ENCODE results near the gene BTG3.

The BTG3 gene

DNA sequence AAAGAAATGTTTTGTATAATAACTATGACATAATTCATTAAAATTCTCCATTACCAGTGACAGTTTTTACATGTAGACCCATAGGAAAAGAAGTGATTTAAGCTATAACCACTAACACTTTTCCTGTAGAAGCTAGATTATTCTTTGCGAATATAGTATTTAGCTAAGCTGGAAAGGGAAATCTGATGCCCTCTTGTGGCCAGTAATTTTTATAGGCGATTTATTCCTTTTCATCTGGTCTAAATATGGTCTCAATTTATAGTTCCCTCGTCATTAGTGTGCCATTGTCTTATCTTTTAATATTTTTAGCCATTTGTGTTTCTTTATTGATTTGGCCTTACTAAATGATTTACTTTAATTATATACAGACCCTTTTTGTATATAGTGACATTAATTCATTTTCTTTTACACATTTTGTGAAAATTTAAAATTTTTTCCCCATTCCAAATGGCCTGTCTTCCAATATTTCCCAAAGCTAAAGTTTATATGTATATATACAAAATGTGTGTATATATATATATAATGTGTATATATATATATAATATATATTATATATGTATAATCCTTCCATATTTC, 26.7 kb downstream of the BTG3 start:
- DNase-seq (ENCODE audit: low read depth) = no peak

DNA sequence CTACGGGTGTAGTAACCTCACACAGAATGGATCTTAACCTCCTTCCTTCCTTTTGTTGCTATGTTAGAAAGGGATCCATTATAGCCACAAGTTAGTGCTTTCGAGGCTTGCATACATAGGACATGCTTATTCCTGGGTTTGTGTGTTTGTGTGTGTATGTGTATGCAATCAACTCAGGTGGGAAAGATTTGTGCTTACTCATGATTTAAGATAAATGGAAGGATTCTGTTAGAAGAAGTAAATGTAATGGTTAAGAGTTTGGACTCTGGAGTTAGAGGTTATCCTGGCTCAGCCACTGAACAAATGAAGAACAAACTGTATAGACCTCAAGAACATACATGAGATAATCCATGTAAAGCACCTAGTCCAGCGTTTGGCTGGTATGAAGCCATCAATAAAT, 28.8 kb downstream of the BTG3 start:
- DNase-seq (ENCODE audit: low read depth) = no peak

DNA sequence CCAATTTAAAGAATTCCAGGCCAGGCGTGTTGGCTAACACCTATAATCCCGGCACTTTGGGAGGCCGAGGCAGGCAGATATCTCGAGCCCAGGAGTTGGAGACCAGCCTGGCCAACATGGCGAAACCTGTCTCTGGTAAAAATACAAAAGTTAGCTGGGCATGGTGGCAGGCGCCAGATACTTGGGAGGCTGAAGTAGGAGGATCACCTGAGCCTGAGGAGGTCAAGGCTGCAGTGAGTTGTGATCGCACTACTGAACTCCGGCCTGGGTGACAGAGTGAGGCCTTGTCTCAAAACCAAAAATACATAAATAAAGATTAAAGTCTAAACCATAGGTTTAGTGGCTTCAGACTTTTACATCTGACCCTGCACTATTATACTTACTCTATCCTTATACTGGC, 32.4 kb downstream of the BTG3 start:
- DNase-seq (ENCODE audit: low read depth) = no peak

DNA sequence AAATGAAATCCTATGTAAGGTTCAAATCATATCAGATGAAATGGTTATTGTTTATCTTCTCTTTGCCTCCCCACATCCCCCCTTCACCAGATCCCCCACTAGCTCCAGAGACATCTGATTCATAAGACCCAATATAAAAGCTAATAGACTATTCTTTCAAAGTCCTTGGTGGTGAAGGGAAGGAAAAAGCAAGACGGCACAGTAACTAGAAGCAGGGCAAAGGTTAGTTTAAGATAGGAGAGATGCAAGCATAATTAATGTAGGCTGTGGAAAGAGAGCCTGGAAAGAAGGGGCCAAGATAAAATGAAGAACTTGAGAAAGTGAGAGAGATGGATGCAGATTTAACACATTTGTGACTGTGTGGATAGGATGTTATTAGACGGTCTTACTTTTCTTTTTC, 33.8 kb downstream of the BTG3 start:
- no peak for DNase-seq (ENCODE audit: low read depth)

DNA sequence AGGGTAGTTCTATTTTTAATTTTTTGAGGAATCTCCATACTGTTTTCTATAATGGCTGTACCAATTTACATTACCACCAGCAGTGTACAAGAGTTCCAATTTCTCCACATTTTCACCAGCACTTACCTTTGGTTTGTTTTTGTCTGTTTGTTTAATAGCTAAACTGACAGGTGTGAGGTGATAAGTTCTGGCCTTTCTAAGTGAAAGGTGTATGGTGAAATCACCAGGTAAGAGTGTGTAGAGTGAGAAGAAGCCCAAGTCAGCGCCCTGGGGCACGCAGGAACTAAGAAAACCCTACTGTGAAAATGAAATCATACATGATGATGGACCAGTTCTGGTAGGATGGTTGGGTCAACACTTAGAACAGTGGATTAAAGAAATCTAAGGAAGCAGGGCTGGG, 34.5 kb downstream of the BTG3 start:
- no peak for DNase-seq (ENCODE audit: low read depth)

DNA sequence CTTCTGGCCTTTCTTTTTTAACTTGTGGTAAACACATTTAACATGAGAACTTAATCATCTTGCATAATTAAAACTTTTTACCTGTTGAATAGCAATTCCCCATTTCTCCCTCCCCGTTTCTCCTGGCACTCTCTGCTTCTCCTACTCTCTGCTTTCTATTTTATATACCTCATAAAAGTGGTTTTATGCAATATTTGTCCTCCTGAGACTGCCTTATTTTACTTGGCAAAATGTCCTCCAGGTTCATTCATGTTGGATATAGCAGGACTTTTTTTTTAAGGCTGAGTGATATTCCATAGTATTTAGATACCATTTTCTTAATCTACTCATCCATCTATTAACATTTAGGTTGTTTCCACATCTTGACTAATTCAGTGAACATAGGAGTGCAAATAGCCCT, 35.0 kb downstream of the BTG3 start:
- DNase-seq (ENCODE audit: low read depth) = no peak

DNA sequence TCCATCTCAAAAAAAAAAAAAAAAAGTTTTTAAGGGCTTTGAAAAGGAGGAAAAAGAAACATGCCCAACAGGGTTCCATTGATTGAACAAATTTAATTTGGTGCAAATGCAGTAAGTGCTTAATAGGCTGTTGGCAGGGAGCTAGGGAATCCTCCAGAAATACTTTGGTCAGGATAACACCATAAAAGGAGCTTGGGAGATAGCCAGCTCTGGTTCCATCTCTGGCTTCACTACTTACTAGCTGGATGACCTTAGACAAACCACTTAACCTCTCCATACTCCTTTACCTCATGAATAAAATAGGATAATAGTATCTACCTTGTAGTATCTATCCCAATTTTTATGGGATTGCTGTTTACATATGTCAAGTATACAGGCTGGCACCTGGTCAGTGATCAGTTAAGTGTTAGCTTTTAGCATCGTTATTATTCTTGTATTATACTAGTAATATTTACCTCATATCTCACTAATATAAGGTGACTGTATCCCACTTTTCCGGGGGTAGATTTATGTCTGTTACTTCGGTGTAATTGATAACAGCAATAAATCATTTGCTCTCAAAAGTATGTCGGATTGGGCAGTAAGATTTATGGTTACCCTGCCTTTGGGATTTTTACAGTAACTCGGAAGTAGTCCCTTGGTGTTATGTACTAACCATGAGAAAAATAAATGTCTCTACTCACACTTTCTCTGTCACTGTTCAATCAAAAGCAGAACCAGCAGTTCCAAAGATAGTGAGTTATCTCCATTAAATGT, 36.4 kb downstream of the BTG3 start:
- no peak for DNase-seq (ENCODE audit: low read depth)

DNA sequence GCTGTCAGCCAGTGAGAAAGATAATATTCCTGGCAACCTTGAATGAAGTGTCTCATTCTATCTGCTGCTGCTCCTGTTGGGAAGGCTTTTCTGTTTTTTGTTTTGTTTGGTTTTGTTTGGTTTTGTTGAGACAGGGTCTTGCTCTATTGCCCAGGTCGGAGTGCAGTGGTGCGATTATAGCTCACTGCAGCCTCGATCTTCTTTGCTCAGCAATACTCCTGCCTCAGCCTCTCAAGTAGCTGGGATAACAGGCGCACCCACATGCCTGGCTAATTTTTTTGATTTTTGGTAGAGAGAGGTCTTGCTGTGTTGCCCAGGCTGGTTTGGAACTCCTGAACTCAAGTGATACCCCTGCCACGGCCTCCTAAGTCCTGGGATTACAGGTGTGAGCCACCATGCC, 37.6 kb downstream of the BTG3 start:
- no peak for DNase-seq (ENCODE audit: low read depth)

DNA sequence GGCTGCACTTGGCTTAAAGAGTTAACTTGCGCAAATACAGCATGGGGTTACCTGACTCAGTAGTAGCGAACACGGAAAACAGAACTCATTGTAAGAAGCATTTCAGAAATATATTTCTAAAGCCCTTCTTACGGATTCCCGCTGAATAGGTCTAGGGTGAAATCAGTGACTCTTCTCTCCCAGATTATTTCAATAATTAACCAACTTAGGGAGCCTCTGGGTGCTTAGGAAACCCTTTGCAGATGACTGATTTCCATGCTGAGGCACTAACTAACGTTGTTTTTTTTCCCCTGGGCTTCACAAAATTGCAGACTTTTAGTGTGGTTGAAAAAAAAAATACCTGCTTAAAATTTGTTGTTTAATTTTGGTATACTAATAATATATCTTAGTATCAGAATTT, 40.3 kb downstream of the BTG3 start:
- no peak for DNase-seq (ENCODE audit: low read depth)

DNA sequence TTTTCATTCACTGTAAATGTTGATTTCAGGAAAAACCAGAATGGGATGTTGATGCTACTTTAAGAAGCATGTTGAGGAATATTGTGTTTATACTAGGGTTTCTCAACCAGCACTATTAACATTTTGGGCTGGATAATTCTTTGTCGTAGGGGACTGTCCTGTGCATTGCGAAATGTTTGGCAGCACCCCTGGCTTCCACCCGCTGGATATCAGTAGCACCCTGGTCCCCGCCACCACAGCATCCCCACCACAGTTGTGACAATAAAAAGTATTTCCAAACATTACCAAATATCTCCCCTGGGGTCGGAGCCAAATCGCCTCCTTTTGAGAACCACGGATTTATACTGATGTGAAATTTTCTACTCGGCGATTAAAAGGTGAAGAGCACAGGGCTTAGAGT, 41.9 kb downstream of the BTG3 start:
- no peak for DNase-seq (ENCODE audit: low read depth)

DNA sequence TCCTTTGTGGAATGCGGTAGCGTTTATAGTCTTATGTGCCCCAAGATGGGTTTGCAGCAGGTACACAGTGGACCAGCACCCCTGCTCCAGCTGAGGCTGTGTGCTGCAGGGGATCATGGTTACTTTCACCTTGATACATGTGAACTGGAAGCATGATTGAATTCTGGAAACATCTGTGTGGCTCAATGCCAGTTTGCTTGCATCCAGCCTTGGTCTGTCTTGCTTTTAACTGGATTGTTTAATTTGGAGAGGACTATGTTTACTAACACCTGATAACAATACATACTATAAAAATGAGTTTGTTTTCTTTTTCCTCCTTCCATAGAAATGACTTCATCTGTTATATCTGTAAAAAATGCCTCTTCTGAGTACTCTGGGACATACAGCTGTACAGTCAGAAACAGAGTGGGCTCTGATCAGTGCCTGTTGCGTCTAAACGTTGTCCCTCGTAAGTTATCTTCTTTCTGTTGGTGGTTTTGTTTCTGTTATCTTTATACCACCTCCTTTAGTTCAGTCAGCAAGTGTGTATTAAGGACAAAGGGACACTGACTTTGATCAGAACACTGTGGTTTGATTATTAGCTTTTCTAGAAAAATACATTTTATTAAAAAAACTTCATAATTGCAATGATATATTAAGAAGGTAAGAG, 52.2 kb downstream of the BTG3 start:
- no peak for DNase-seq (ENCODE audit: low read depth)

DNA sequence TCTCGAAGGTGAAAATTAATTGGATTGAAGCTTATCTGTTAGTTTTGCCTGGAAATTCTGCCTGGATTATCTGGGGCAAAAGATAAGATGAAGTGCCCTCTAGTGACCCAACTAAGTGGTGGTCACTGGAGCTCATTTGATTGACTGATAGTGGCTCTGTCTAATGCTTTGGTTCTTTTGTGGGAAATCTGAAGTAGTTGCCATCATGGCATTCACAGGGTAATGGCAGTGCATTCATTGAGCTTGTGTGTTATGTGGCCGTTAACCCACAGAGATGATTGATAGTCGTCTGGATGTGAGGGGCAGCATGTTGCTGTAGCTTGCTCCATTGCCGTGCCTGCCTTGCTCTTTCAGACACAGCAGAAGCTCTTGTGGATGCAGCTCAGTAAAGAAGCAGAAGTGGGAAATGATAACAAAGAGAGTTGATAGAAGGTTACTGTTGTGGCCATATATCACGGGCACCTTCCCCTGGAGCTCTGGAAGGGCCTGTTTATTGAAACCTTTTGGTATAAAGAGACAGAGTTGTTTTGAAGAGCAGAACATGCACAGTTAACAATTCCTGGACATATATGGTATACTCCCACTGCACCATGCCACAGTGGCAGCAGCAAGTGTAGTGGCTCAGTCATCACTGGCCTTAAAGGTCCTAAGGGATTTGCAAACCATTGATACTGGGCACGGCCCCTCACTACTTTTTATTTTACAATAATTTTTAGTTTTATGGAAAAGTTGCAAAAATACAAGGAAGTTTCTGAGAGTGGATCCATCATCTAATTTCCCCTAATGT, 57.8 kb downstream of the BTG3 start:
- no peak for DNase-seq (ENCODE audit: low read depth)

DNA sequence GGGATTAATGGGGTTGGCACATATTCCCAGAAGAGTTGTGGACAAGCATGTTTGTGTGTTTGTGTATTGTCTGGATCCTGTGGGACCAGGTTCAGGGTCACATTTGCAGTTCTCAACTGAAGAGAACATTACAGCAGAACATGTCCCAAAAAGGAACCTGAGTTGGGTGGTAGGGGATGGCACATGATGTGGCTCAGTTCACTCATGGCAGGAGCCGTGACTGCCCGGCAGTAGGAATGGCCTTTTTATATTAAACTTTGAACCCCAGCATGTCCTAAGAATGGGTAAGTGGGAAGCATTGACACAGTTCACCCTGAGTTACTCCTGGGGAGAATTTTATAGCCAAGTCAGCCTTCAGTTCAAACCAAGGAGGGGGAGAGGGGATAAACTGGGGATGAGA, 58.6 kb downstream of the BTG3 start:
- DNase-seq (ENCODE audit: low read depth) = no peak

DNA sequence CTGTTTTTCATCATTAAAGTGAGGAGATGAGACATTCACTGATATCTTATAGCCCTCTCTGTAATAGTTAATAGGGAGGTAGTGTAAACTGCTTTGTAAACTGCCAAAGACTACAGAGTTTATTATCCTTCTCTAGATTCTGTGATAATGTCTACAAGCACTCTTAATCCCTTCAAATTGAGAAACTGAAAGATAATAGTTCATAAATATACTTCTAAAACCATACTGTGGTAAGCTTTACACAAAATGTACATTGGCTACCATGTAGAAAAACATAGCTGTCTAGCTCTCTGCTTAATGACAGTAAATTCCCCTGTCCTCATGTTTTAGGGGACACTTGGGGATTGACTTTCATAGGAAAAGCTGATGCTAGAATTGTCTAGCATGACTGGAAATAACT, 60.3 kb downstream of the BTG3 start:
- no peak for DNase-seq (ENCODE audit: low read depth)

DNA sequence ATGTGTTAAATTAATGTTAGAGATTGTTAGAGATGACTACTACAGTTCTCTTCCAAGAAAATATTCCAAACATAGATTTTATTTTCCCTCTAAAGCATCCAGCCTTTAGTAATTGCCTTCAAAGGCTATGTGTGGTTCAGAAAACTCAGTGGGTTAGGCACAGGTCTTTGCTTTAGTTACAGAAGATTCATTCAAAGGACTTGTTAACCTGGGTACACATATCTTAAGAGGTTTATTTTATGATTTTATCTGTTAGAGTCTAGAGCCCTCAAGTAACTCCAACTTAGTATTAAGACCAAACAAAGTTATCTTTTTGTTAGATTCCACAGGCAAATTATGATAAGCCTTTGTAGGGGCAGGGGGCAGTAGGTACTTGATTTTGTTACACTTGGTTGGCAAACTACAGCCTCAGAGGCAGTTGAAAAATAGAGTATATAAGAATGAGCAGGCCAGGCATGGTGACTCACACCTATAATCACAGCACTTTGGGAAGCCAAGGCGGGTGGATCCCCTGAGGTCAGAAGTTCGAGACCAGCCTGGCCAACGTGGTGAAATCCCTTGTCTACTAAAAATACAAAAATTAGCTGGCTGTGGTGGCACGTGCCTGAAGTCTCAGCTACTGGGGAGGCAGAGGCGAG, 61.9 kb downstream of the BTG3 start:
- no peak for DNase-seq (ENCODE audit: low read depth)

DNA sequence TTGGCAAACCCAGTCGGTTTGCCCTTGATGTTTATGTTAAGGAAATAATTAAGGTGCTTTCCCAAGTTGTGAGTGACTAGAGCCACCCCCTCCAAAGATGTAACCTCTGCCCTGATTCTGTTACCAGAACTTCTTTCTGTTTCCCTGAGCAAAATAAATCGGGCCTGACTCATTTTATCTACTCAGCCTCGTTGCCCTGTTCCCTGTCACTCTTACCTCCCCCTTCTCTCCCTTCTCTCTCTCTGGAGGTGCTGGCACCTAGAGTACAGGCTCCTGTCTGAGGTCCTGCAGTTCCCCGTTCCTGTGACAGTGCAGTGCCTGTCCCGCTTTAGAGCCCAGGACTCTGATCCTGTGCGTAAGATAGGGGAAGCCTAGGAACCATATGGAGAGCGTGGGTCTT, 64.4 kb downstream of the BTG3 start:
- no peak for DNase-seq (ENCODE audit: low read depth)

DNA sequence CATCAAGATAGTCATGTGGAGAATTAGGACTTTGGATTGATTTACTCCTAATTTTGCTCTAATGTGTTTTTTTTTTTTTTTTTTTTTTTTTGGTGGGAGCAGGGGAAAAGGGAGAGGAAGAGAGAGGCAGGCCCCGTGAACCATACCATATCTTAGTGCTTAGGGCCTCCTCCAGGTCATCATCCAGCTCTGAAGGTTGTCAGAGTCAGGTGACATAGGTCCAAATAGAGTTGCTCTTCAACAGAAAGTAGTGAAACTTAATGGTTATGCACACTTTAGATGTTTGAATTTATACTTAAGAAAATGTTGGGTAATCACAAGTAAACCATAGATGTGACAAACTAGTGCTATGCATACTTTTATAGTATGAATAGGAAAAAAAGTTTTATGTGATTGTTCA, 67.7 kb downstream of the BTG3 start:
- DNase-seq (ENCODE audit: low read depth) = no peak
